HCT116 (cell line): ENCODE results near the gene UNKL. TPM values are rescaled to one million over a fixed set of nuclear protein-coding genes. Genes with fewer than 3 reads are reported as not detected.

ENCODE experiments used
- ATAC-seq: fragments of 200-7000 bp; cut with Tn5 transposase; 2 replicates; pipeline ENCODE4 v1.9.1; 2020; ENCODE audit warnings: mild to moderate bottlenecking, moderate library complexity
- BruUV-seq: library from RNA; stranded (reverse); fragments of 400-500 nt; replicated peaks from 2 replicates; lab custom pipeline; 2021; lab: Mats Ljungman, UMichigan
- CTCF ChIA-PET: fragments of 300-600 bp; sonication (Branson Sonifier 250); formaldehyde crosslinking; loops from one replicate; lab custom pipeline; 2021; ENCODE audit warnings: antibody characterized with exemption; lab: Charles Lee
- POLR2A ChIA-PET: fragments of 300-600, 350-600 bp; sonication (Branson Sonifier 250); formaldehyde crosslinking; loops from one replicate; lab custom pipeline; 2021; ENCODE audit warnings: antibody characterized with exemption; lab: Charles Lee
- RAD21 ChIA-PET, 2 experiments: fragments of 300-600 bp; sonication (Branson Sonifier 250); formaldehyde crosslinking; loops; one replicate each; lab custom pipeline; 2023; ENCODE audit warnings: low total read pairs in 2 of 2; ENCODE audit not compliant: uncharacterized antibody in 2 of 2, unreplicated experiment in 2 of 2, low non-redundant PET in 1 of 2; lab: Charles Lee
- DNase-seq: peaks from one replicate; pipeline ENCODE4 v3.0.0-alpha.2; 2010; ENCODE audit warnings: low read depth, low spot score
- H2AFZ ChIP-seq: fragments of 200-600 bp; shearing (Covaris generic), sonication (generic); 2 replicates; pipeline ENCODE4 v1.6.1; 2017; ENCODE audit warnings: low read depth, mixed run types, mixed read lengths, antibody characterized with exemption, low read length; ENCODE audit not compliant: poor library complexity, severe bottlenecking
- H3K27ac ChIP-seq: 2 replicates; pipeline ENCODE4 v1.5.1; 2012; ENCODE audit warnings: low read depth, low read length
- H3K27me3 ChIP-seq: fragments of 200-600 bp; sonication (generic); 2 replicates; pipeline ENCODE4 v1.6.1; 2016; ENCODE audit warnings: mixed run types, low read length, mixed read lengths; ENCODE audit not compliant: insufficient read depth
- H3K36me3 ChIP-seq, 2 experiments: fragments of 200-500 bp in 1 of 2; fragments of 200-600 bp in 1 of 2; sonication (Bioruptor generic) in 1 of 2; sonication (generic) in 1 of 2; 2 replicates each; pipeline versions ENCODE4 v1.5.1 to v1.6.1; 2014 to 2016; ENCODE audit warnings: low read length in 2 of 2, inconsistent platforms in 1 of 2, mixed read lengths in 1 of 2, mixed run types in 1 of 2; ENCODE audit not compliant: insufficient read depth in 2 of 2, control insufficient read depth in 1 of 2
- H3K4me1 ChIP-seq, 2 experiments: fragments of 200-600 bp in 1 of 2; sonication (generic) in 1 of 2; 2 replicates each; pipeline versions ENCODE4 v1.5.1 to v1.6.1; 2012 to 2017; ENCODE audit warnings: low read length in 2 of 2, inconsistent platforms in 1 of 2, mild to moderate bottlenecking in 1 of 2, mixed read lengths in 1 of 2, mixed run types in 1 of 2, moderate library complexity in 1 of 2; ENCODE audit not compliant: insufficient read depth in 2 of 2, control insufficient read depth in 1 of 2
- H3K4me2 ChIP-seq: fragments of 200-600 bp; sonication (generic); 2 replicates; pipeline ENCODE4 v1.6.1; 2017; ENCODE audit warnings: mixed run types, low read length, mixed read lengths
- H3K4me3 ChIP-seq, 2 experiments: fragments of 200-600 bp in 1 of 2; sonication (generic) in 1 of 2; replicated peaks in 1 of 2; 2 replicates each; pipeline ENCODE4 v1.5.1; 2011 to 2016; ENCODE audit warnings: low read length in 2 of 2, control low read depth in 1 of 2, low read depth in 1 of 2, mild to moderate bottlenecking in 1 of 2, mixed read lengths in 1 of 2, mixed run types in 1 of 2
- H3K79me2 ChIP-seq: fragments of 200-600 bp; sonication (generic); 2 replicates; pipeline ENCODE4 v1.6.1; 2017; ENCODE audit warnings: mild to moderate bottlenecking, mixed run types, low read length, moderate library complexity, mixed read lengths; ENCODE audit not compliant: insufficient read depth
- H3K9ac ChIP-seq: fragments of 200-600 bp; sonication (generic); 2 replicates; pipeline ENCODE4 v1.6.1; 2016; ENCODE audit warnings: low read length, mixed read lengths
- H3K9me2 ChIP-seq: fragments of 200-600 bp; sonication (generic), shearing (Covaris generic); 2 replicates; pipeline ENCODE4 v1.6.1; 2017; ENCODE audit warnings: mixed run types, mild to moderate bottlenecking, moderate library complexity; ENCODE audit not compliant: insufficient read depth
- H3K9me3 ChIP-seq, 2 experiments: fragments of 200-500 bp in 1 of 2; fragments of 200-600 bp in 1 of 2; sonication (Bioruptor generic) in 1 of 2; sonication (generic) in 1 of 2; 2 replicates each; pipeline ENCODE4 v1.6.1; 2014 to 2017; ENCODE audit warnings: low read length in 2 of 2, mixed read lengths in 2 of 2, inconsistent platforms in 1 of 2, low read depth in 1 of 2, mild to moderate bottlenecking in 1 of 2, mixed run types in 1 of 2, moderate library complexity in 1 of 2; ENCODE audit not compliant: control insufficient read depth in 1 of 2, insufficient read depth in 1 of 2
- H4K20me1 ChIP-seq: fragments of 200-600 bp; sonication (generic), shearing (Covaris generic); 2 replicates; pipeline ENCODE4 v1.6.1; 2017; ENCODE audit warnings: mixed run types, mild to moderate bottlenecking, moderate library complexity; ENCODE audit not compliant: insufficient read depth
- CBX3 ChIP-seq: IDR thresholded peaks from 2 replicates; pipeline ENCODE4 v1.6.1; 2012; ENCODE audit warnings: low read depth
- EGR1 ChIP-seq: IDR thresholded peaks from 2 replicates; pipeline ENCODE4 v1.6.1; 2012; ENCODE audit warnings: low read depth
- EZH2phosphoT487 ChIP-seq: fragments of 200-600 bp; IDR thresholded peaks from 2 replicates; pipeline ENCODE4 v1.6.1; 2018; ENCODE audit warnings: antibody characterized with exemption, borderline replicate concordance
- FOSL1 ChIP-seq: IDR thresholded peaks from 2 replicates; pipeline ENCODE4 v1.6.1; 2012; ENCODE audit warnings: low read depth
- POLR2A ChIP-seq: IDR thresholded peaks from 2 replicates; pipeline ENCODE4 v1.7.0; 2011; ENCODE audit warnings: borderline replicate concordance; ENCODE audit not compliant: insufficient read depth, insufficient read length; ENCODE audit errors: extremely low read depth
- POLR2AphosphoS5 ChIP-seq: IDR thresholded peaks from 2 replicates; pipeline ENCODE4 v1.6.1; 2011; ENCODE audit warnings: mild to moderate bottlenecking, low read depth, low read length, moderate library complexity
- RAD21 ChIP-seq: IDR thresholded peaks from 2 replicates; pipeline ENCODE4 v1.6.1; 2012; ENCODE audit warnings: low read depth, mild to moderate bottlenecking
- SP1 ChIP-seq: IDR thresholded peaks from 2 replicates; pipeline ENCODE4 v1.6.1; 2012; ENCODE audit warnings: low read depth
- SRF ChIP-seq: IDR thresholded peaks from 2 replicates; pipeline ENCODE4 v1.6.1; 2012; ENCODE audit warnings: low read depth
- TCF7L2 ChIP-seq: IDR thresholded peaks from 2 replicates; pipeline ENCODE4 v1.7.0; 2011; ENCODE audit warnings: borderline replicate concordance, inconsistent platforms; ENCODE audit not compliant: insufficient read depth, insufficient read length; ENCODE audit errors: extremely low read depth
- YY1 ChIP-seq: IDR thresholded peaks from 2 replicates; pipeline ENCODE4 v1.6.1; 2011; ENCODE audit warnings: low read length, low read depth, moderate library complexity, mild to moderate bottlenecking; ENCODE audit not compliant: insufficient replicate concordance; ENCODE audit errors: extremely low read depth
- ZFX ChIP-seq: fragments of 450-650 bp; IDR thresholded peaks from 2 replicates; pipeline ENCODE4 v1.6.1; 2017
- ZNF274 ChIP-seq: fragments of 200-500 bp; sonication (Bioruptor generic); IDR thresholded peaks from 2 replicates; pipeline ENCODE4 v1.6.1; 2014; ENCODE audit warnings: mild to moderate bottlenecking, low read depth, low read length, inconsistent platforms
- intact Hi-C: fragments of 100-400 bp; cut with micrococcal nuclease; formaldehyde crosslinking; loops from 2 replicates; pipeline ENCODE4 v1.10.0; 2022
- total RNA-seq: library from RNA; stranded (reverse); gene quantifications from one replicate; pipeline ENCODE4 v1.2.1, GENCODE V29; 2021; ENCODE audit not compliant: unreplicated experiment
- TF ChIP-seq, protein P1 (sequence below): IDR thresholded peaks from 2 replicates; pipeline ENCODE4 v1.6.1; 2012; ENCODE audit warnings: low read depth
- TF ChIP-seq, protein P2 (sequence below): IDR thresholded peaks from 2 replicates; pipeline ENCODE4 v1.6.1; 2012
- TF ChIP-seq, protein P3 (sequence below): IDR thresholded peaks from 2 replicates; pipeline ENCODE4 v1.6.1; 2011; ENCODE audit warnings: mild to moderate bottlenecking, low read length, moderate library complexity; ENCODE audit not compliant: insufficient replicate concordance; ENCODE audit errors: extremely low read depth

UNKL gene
- total RNA-seq, 1 experiment from 2014 or later: 24.9 TPM

GRCh38 chr16:1318268-1318545, 96.3 kb downstream of the UNKL start:
- no peak for TF ChIP-seq SRF
- TF ChIP-seq CBX3: no peak
- no peak for TF ChIP-seq TCF7L2
- no peak for TF ChIP-seq ZFX
- TF ChIP-seq, protein P1, sequence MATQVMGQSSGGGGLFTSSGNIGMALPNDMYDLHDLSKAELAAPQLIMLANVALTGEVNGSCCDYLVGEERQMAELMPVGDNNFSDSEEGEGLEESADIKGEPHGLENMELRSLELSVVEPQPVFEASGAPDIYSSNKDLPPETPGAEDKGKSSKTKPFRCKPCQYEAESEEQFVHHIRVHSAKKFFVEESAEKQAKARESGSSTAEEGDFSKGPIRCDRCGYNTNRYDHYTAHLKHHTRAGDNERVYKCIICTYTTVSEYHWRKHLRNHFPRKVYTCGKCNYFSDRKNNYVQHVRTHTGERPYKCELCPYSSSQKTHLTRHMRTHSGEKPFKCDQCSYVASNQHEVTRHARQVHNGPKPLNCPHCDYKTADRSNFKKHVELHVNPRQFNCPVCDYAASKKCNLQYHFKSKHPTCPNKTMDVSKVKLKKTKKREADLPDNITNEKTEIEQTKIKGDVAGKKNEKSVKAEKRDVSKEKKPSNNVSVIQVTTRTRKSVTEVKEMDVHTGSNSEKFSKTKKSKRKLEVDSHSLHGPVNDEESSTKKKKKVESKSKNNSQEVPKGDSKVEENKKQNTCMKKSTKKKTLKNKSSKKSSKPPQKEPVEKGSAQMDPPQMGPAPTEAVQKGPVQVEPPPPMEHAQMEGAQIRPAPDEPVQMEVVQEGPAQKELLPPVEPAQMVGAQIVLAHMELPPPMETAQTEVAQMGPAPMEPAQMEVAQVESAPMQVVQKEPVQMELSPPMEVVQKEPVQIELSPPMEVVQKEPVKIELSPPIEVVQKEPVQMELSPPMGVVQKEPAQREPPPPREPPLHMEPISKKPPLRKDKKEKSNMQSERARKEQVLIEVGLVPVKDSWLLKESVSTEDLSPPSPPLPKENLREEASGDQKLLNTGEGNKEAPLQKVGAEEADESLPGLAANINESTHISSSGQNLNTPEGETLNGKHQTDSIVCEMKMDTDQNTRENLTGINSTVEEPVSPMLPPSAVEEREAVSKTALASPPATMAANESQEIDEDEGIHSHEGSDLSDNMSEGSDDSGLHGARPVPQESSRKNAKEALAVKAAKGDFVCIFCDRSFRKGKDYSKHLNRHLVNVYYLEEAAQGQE: no peak
- TF ChIP-seq EZH2phosphoT487: no peak
- TF ChIP-seq, protein P2, sequence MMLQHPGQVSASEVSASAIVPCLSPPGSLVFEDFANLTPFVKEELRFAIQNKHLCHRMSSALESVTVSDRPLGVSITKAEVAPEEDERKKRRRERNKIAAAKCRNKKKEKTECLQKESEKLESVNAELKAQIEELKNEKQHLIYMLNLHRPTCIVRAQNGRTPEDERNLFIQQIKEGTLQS: no peak
- TF ChIP-seq POLR2AphosphoS5: no peak
- TF ChIP-seq SP1: no peak
- TF ChIP-seq YY1: no peak
- no peak for TF ChIP-seq RAD21
- no peak for TF ChIP-seq EGR1
- TF ChIP-seq FOSL1: no peak
- TF ChIP-seq POLR2A: no peak
- TF ChIP-seq, protein P3, sequence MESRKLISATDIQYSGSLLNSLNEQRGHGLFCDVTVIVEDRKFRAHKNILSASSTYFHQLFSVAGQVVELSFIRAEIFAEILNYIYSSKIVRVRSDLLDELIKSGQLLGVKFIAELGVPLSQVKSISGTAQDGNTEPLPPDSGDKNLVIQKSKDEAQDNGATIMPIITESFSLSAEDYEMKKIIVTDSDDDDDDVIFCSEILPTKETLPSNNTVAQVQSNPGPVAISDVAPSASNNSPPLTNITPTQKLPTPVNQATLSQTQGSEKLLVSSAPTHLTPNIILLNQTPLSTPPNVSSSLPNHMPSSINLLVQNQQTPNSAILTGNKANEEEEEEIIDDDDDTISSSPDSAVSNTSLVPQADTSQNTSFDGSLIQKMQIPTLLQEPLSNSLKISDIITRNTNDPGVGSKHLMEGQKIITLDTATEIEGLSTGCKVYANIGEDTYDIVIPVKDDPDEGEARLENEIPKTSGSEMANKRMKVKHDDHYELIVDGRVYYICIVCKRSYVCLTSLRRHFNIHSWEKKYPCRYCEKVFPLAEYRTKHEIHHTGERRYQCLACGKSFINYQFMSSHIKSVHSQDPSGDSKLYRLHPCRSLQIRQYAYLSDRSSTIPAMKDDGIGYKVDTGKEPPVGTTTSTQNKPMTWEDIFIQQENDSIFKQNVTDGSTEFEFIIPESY: no peak
- TF ChIP-seq ZNF274: no peak
- Histone ChIP-seq H3K27ac (no peak overlapping the region), H2AFZ (no peak overlapping the region), H3K36me3 (peaks cover 55 to 67% of the 10 kb centered on the region in 2 experiments), H3K4me3 (no peak overlapping the region), H3K27me3 (no peaks in the 10 kb centered on the region), H3K9ac (no peak overlapping the region), H3K4me1 (no peaks in the 10 kb centered on the region), H4K20me1 (no peaks in the 10 kb centered on the region), H3K9me2 (no peaks in the 10 kb centered on the region), H3K9me3 (no peaks in the 10 kb centered on the region), H3K4me2 (no peak overlapping the region), H3K79me2 (peaks cover 70% of the 10 kb centered on the region)
- RAD21 ChIA-PET: no interaction called here
- CTCF ChIA-PET: no interaction called here
- ATAC-seq (no peak), DNase-seq (no peak)
- intact Hi-C loops: no loop called here
- BruUV-seq: no TSS peak
- POLR2A ChIA-PET: no interaction called here
